Stimulated activated CD8-positive, alpha-beta memory T cell treated with anti-CD3 and anti-CD28 coated beads, Interleukin-7, amount 100 ng/mL, for 1 hour (primary cell): ENCODE data around the gene EHMT1.

Experiments used
- DNase-seq, 2 donors: peaks; one replicate each; pipeline ENCODE4 v3.0.0-alpha.2; 2020; ENCODE audit warnings: low read depth in 2 of 2

EHMT1 gene

GRCh38 chr9:137618105-137619067 is at the start of gene EHMT1:
TSS of gene EHMT1 (plus strand) at chr9:137619005. CDS start at chr9:137619029, 24 bp downstream.
- DNase-seq, result peak; percentile 81 to 84

GRCh38 chr9:137569609-137570203 is 49.1 kb upstream of the EHMT1 start:
- no peak for DNase-seq

- no peak for DNase-seq
Measured at GRCh38 chr9:137570566-137570965, 48.2 kb upstream of the EHMT1 start.

- DNase-seq, result no peak
Measured at GRCh38 chr9:137574192-137574591, 44.6 kb upstream of the EHMT1 start.

- no peak for DNase-seq
Measured at GRCh38 chr9:137575364-137575715, 43.5 kb upstream of the EHMT1 start.

GRCh38 chr9:137575716-137576411 is 42.9 kb upstream of the EHMT1 start:
- DNase-seq, result no peak

GRCh38 chr9:137578518-137579258 is 40.1 kb upstream of the EHMT1 start, which contains the start of gene DPH7:
TSS of gene DPH7 (minus strand) at chr9:137578925. CDS start at chr9:137578777, 148 bp downstream.
- DNase-seq, result peak; percentile 88 to 95

GRCh38 chr9:137579259-137579604 is 39.6 kb upstream of the EHMT1 start:
- DNase-seq, result no peak

- DNase-seq, result no peak
Measured at GRCh38 chr9:137580209-137580953, 38.4 kb upstream of the EHMT1 start.

- no peak for DNase-seq
Measured at GRCh38 chr9:137580954-137581322, 37.9 kb upstream of the EHMT1 start.

- DNase-seq, result no peak
Measured at GRCh38 chr9:137581361-137582285, 37.2 kb upstream of the EHMT1 start.

GRCh38 chr9:137582286-137582860 is 36.4 kb upstream of the EHMT1 start:
- DNase-seq, result no peak

- no peak for DNase-seq
Measured at GRCh38 chr9:137583347-137583746, 35.5 kb upstream of the EHMT1 start.

- no peak for DNase-seq
Measured at GRCh38 chr9:137583957-137584356, 34.8 kb upstream of the EHMT1 start.

- DNase-seq, result no peak
Measured at GRCh38 chr9:137586854-137587253, 32.0 kb upstream of the EHMT1 start.

- no peak for DNase-seq
Measured at GRCh38 chr9:137588311-137588710, 30.5 kb upstream of the EHMT1 start.

- no peak for DNase-seq
Measured at GRCh38 chr9:137588891-137589290, 29.9 kb upstream of the EHMT1 start.

- DNase-seq, result no peak
Measured at GRCh38 chr9:137589441-137590122, 29.2 kb upstream of the EHMT1 start.

- no peak for DNase-seq
Measured at GRCh38 chr9:137590123-137590468, 28.7 kb upstream of the EHMT1 start.
